ENCODE results near the gene ZCCHC2. TPM values are rescaled to one million over a fixed set of nuclear protein-coding genes. Genes with fewer than 3 reads are reported as not detected.

ZCCHC2 gene
- 17.8 TPM for polyA plus RNA-seq
- long read RNA-seq, donor 1 = 0 reads
- long read RNA-seq, donor 2, partial matches to known transcripts = 0 of 2 reads
- long read RNA-seq, donor 2, other reads (novel, unspliced or antisense) = 0 of 2 reads
- long read RNA-seq, donor 3 = 0 reads
- long read RNA-seq, donor 4 = 0 reads
- long read RNA-seq, donor 5, partial matches to known transcripts = 0 of 1 reads
- long read RNA-seq, donor 5, other reads (novel, unspliced or antisense) = 0 of 1 reads
- long read RNA-seq, donor 6, partial matches to known transcripts = 16 of 16 reads
- long read RNA-seq, donor 6, other reads (novel, unspliced or antisense) = 0 of 16 reads
- long read RNA-seq, donor 7, partial matches to known transcripts = 0 of 2 reads
- long read RNA-seq, donor 7, other reads (novel, unspliced or antisense) = 0 of 2 reads
- long read RNA-seq, donor 8, partial matches to known transcripts = 0 of 1 reads
- long read RNA-seq, donor 8, other reads (novel, unspliced or antisense) = 0 of 1 reads
- long read RNA-seq, donor 9, full-length matches to known transcripts = 2 of 2 reads
- long read RNA-seq, donor 9, partial matches to known transcripts = 0 of 2 reads
- long read RNA-seq, donor 9, other reads (novel, unspliced or antisense) = 0 of 2 reads
- long read RNA-seq, donor 10, full-length matches to known transcripts = 4 of 4 reads
- long read RNA-seq, donor 10, partial matches to known transcripts = 0 of 4 reads
- long read RNA-seq, donor 10, other reads (novel, unspliced or antisense) = 0 of 4 reads
- long read RNA-seq, donor 11, full-length matches to known transcripts = 2 of 12 reads
- long read RNA-seq, donor 11, partial matches to known transcripts = 10 of 12 reads
- long read RNA-seq, donor 11, other reads (novel, unspliced or antisense) = 0 of 12 reads

DNA sequence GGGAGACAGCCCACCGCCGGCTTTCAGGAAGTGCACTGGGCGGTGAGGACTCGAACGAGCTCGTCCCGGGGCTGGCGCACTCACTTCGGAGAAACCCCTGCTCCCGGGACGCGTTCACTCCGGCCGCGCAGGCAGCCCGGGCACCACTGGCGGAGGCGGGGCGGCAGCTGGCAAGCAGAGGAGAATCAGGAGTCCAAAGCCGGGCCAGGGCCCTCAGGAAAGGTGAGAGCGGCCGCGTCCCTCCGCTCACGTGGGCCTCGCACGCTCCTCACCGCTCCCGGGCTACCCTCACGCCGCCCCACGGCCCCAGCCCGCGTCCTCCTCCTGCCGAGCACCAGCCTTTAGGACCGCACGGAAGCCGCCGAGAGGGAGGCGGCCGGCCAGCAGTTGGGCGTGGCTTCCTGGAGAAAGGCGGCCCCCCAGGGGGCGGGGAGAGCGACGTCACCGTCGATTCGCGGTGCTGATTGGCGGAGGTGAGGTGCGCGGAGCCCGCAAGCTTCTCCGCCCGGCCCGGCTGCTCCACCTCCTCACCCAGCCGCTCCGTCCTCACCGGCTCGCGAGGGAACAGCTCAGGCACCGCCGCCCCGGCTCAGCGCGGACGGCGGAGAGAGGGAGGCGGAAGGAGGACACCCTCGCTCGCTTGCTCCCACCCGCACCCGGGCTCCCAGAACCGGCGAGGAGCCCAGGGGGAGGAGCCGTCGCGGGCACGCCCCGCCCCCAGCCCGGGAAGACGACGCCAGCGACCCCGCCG lies at the start of gene ZCCHC2:
Gene ZCCHC2 (plus strand): TSS at position 522 of the 751 bp plus-strand sequence. CDS start 400 bp downstream, outside the sequence.
- no CpG with 5 or more reads among the region's 87 CpGs for WGBS (ENCODE audit: insufficient coverage, low lambda C conversion rate)

GRCh38 chr18:62479574-62479973 lies 43.3 kb upstream of the ZCCHC2 start:
- no peaks in the 10 kb centered on the region for H3K36me3 ChIP-seq (ENCODE audit: control insufficient read depth, insufficient read depth, low read length)
- WGBS (ENCODE audit: insufficient coverage, low lambda C conversion rate) = 100% methylated on average over 1 of the region's 1 CpG
- no peaks in the 10 kb centered on the region for H3K27me3 ChIP-seq (ENCODE audit: control insufficient read depth, insufficient read depth, low read length)
- no peak for DNase-seq
- peaks cover 17% of the 10 kb centered on the region for H3K9me3 ChIP-seq (ENCODE audit: control insufficient read depth, low read depth, low read length)
- H3K27ac ChIP-seq (ENCODE audit: low read length) = no peak overlapping the region
- H3K4me3 ChIP-seq (ENCODE audit: low read length) = no peak overlapping the region
- no peaks in the 10 kb centered on the region for H3K4me1 ChIP-seq (ENCODE audit: control insufficient read depth, insufficient read depth, low read length)

More for the DNA sequence above, at the start of gene ZCCHC2:
- Histone ChIP-seq H3K4me1 (ENCODE audit: control insufficient read depth, insufficient read depth, low read length) (peaks cover 4% of the 10 kb centered on the region), H3K27me3 (ENCODE audit: control insufficient read depth, insufficient read depth, low read length) (no peaks in the 10 kb centered on the region), H3K36me3 (ENCODE audit: control insufficient read depth, insufficient read depth, low read length) (no peaks in the 10 kb centered on the region), H3K4me3 (ENCODE audit: low read length) (peak within 1 kb of the TSS; percentile 88), H3K9me3 (ENCODE audit: control insufficient read depth, low read depth, low read length) (no peaks in the 10 kb centered on the region), H3K27ac (ENCODE audit: low read length) (peak within 1 kb of the TSS; percentile 95)
- DNase-seq = peak; percentile 99 to 100

GRCh38 chr18:62480927-62481326 lies 41.9 kb upstream of the ZCCHC2 start:
- Histone ChIP-seq H3K27ac (ENCODE audit: low read length) (no peak overlapping the region), H3K36me3 (ENCODE audit: control insufficient read depth, insufficient read depth, low read length) (no peaks in the 10 kb centered on the region), H3K9me3 (ENCODE audit: control insufficient read depth, low read depth, low read length) (peaks cover 17% of the 10 kb centered on the region), H3K27me3 (ENCODE audit: control insufficient read depth, insufficient read depth, low read length) (no peaks in the 10 kb centered on the region), H3K4me1 (ENCODE audit: control insufficient read depth, insufficient read depth, low read length) (peaks cover 5% of the 10 kb centered on the region), H3K4me3 (ENCODE audit: low read length) (no peak overlapping the region)
- DNase-seq = no peak

- WGBS (ENCODE audit: insufficient coverage, low lambda C conversion rate) = 85% methylated on average over 2 of the region's 8 CpGs
- Histone ChIP-seq H3K36me3 (ENCODE audit: control insufficient read depth, insufficient read depth, low read length) (no peaks in the 10 kb centered on the region), H3K27ac (ENCODE audit: low read length) (no peak overlapping the region), H3K9me3 (ENCODE audit: control insufficient read depth, low read depth, low read length) (peaks cover 14% of the 10 kb centered on the region), H3K4me3 (ENCODE audit: low read length) (no peak overlapping the region), H3K27me3 (ENCODE audit: control insufficient read depth, insufficient read depth, low read length) (no peaks in the 10 kb centered on the region), H3K4me1 (ENCODE audit: control insufficient read depth, insufficient read depth, low read length) (peaks cover 8% of the 10 kb centered on the region)
- DNase-seq = no peak
Measured at GRCh38 chr18:62484941-62485340, 37.9 kb upstream of the ZCCHC2 start.

DNA sequence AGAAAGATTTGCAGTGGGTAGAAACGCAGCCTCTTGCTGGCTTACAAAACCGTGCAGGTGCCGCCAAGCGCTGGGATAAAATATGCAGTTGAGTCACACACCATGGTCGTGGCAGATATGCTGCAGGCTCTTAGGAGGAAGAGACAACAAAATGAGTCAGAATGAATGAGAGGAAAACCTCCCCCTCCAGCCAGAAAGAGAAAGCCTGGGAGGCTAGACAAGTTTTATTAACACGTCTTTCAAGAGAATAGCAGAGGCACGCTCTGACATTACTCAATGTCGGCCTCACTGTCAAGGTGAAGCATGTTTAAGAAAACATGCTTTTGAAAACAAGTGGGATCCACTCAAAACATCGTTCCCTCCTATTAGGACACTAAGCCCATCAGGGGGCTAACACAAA lies 37.1 kb upstream of the ZCCHC2 start:
- Histone ChIP-seq H3K27me3 (ENCODE audit: control insufficient read depth, insufficient read depth, low read length) (no peaks in the 10 kb centered on the region), H3K36me3 (ENCODE audit: control insufficient read depth, insufficient read depth, low read length) (no peaks in the 10 kb centered on the region), H3K9me3 (ENCODE audit: control insufficient read depth, low read depth, low read length) (peaks cover 7% of the 10 kb centered on the region), H3K27ac (ENCODE audit: low read length) (peak overlapping the region; percentile 25), H3K4me1 (ENCODE audit: control insufficient read depth, insufficient read depth, low read length) (peaks cover 11% of the 10 kb centered on the region), H3K4me3 (ENCODE audit: low read length) (no peak overlapping the region)
- peak; percentile 54 to 81 for DNase-seq
- WGBS (ENCODE audit: insufficient coverage, low lambda C conversion rate) = 33% methylated on average over 1 of the region's 9 CpGs

DNA sequence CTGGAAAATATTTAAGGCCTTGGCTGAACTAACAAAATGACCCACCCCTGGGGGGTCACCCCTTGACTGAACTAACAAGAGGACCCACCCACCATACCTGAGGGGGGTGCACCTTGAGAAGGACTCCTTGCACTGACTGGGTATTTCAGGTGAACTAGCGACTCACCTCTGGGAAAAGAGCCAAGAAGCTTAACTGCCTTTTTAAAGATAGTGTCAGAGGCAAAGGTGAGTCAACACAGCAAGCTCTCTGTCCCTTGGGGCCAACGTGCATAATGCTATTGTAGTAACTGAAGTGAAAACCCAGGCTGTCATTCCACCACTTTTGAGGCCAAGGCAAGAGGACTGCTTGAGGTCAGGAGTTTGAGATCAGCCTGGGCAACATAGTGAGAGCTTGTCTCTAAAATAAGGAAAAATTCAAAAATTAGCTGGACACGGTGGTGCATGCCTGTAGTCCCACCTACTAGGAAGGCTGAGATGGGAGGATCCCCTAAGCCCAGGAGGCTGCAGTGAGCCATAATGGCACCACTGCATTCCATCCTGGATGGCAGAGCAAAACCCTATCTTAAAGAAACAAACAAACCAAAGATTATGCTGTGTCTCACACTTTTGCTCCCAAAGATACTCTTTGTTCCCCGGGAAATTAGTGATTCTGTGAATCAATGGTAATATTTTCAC lies 36.4 kb upstream of the ZCCHC2 start:
- H3K27ac ChIP-seq (ENCODE audit: low read length) = peak overlapping the region; percentile 32
- H3K36me3 ChIP-seq (ENCODE audit: control insufficient read depth, insufficient read depth, low read length) = no peaks in the 10 kb centered on the region
- no peaks in the 10 kb centered on the region for H3K9me3 ChIP-seq (ENCODE audit: control insufficient read depth, low read depth, low read length)
- peaks cover 17% of the 10 kb centered on the region for H3K4me1 ChIP-seq (ENCODE audit: control insufficient read depth, insufficient read depth, low read length)
- no peaks in the 10 kb centered on the region for H3K27me3 ChIP-seq (ENCODE audit: control insufficient read depth, insufficient read depth, low read length)
- no peak overlapping the region for H3K4me3 ChIP-seq (ENCODE audit: low read length)
- peak; percentile 91 to 96 for DNase-seq
- WGBS (ENCODE audit: insufficient coverage, low lambda C conversion rate) = 88% methylated on average over 1 of the region's 4 CpGs

DNA sequence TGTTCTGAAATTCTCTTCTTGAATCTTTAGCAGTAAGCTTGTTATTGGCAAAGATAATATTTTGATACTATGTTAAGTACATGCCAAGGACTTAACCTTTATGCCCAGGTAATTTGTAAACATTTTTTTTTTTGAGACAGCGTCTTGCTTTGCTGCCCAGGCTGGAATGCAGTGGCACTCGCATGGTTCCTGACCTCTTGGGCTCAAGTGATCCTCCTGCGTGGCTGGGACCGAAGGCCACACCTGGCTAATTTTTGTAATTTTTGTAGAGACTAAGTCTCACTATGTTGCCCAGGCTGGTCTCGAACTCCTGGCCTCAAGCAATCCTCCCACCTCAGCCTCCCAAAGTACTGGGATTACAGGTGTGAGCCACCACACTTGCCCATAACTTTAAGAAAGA lies 35.7 kb upstream of the ZCCHC2 start:
- Histone ChIP-seq H3K9me3 (ENCODE audit: control insufficient read depth, low read depth, low read length) (no peaks in the 10 kb centered on the region), H3K36me3 (ENCODE audit: control insufficient read depth, insufficient read depth, low read length) (no peaks in the 10 kb centered on the region)

GRCh38 chr18:62490967-62491695 lies 31.7 kb upstream of the ZCCHC2 start:
- H3K4me1 ChIP-seq (ENCODE audit: control insufficient read depth, insufficient read depth, low read length) = peaks cover 12% of the 10 kb centered on the region
- no peak overlapping the region for H3K4me3 ChIP-seq (ENCODE audit: low read length)
- H3K9me3 ChIP-seq (ENCODE audit: control insufficient read depth, low read depth, low read length) = no peaks in the 10 kb centered on the region
- H3K27ac ChIP-seq (ENCODE audit: low read length) = peak overlapping the region; percentile 44
- peak; percentile 54 to 78 for DNase-seq
- H3K27me3 ChIP-seq (ENCODE audit: control insufficient read depth, insufficient read depth, low read length) = no peaks in the 10 kb centered on the region
- no peaks in the 10 kb centered on the region for H3K36me3 ChIP-seq (ENCODE audit: control insufficient read depth, insufficient read depth, low read length)
- WGBS (ENCODE audit: insufficient coverage, low lambda C conversion rate) = no CpG with 5 or more reads among the region's 3 CpGs

More for the DNA sequence above, 35.7 kb upstream of the ZCCHC2 start:
- no peak for DNase-seq
- Histone ChIP-seq H3K4me1 (ENCODE audit: control insufficient read depth, insufficient read depth, low read length) (peaks cover 17% of the 10 kb centered on the region), H3K4me3 (ENCODE audit: low read length) (no peak overlapping the region), H3K27ac (ENCODE audit: low read length) (no peak overlapping the region), H3K27me3 (ENCODE audit: control insufficient read depth, insufficient read depth, low read length) (no peaks in the 10 kb centered on the region)
- WGBS (ENCODE audit: insufficient coverage, low lambda C conversion rate) = no CpG with 5 or more reads among the region's 5 CpGs

DNA sequence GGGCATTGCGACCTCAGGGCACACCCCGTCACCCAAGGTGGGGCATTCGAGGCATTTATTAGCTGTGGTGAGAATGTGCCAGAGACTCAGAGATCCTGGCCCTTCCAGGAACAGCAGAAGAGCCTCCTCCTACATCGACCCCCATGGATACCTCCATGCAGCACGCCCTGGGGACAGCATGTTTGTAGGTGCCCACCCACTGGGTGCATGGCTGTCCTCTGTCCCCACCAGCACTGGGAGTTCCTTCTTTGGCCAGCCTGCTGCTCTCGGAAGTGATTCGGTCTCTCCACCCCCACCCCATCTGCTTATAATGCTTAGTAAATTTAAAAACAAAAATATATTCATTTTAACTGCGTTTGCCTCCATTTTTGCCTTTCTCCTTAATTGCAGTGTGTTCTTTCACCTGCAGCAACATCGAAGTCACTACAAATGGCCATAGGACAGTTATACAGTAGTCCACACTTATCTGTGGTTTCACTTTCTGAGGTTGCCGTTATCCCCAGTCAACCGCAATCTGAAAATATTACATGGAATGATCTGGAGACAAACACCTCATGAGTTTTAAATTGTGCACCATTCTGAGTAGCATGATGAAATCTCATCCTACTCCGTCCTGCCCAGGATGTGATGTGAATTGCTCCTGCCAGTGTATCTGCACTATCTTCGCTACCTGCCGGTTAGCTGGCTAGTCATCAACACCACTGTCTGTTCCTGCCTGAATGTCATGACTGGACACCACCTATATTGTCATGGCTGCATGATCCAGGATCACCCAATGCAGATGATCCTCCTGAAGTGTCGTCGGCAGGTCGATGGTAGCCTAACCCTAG lies 29.6 kb upstream of the ZCCHC2 start:
- no peak for DNase-seq
- Histone ChIP-seq H3K4me1 (ENCODE audit: control insufficient read depth, insufficient read depth, low read length) (peaks cover 9% of the 10 kb centered on the region), H3K27ac (ENCODE audit: low read length) (no peak overlapping the region), H3K9me3 (ENCODE audit: control insufficient read depth, low read depth, low read length) (no peaks in the 10 kb centered on the region), H3K4me3 (ENCODE audit: low read length) (no peak overlapping the region), H3K27me3 (ENCODE audit: control insufficient read depth, insufficient read depth, low read length) (no peaks in the 10 kb centered on the region), H3K36me3 (ENCODE audit: control insufficient read depth, insufficient read depth, low read length) (no peaks in the 10 kb centered on the region)
- 86% methylated on average over 2 of the region's 17 CpGs for WGBS (ENCODE audit: insufficient coverage, low lambda C conversion rate)
